Stimulated activated CD8-positive, alpha-beta memory T cell treated with anti-CD3 and anti-CD28 coated beads, Interleukin-12 subunit alpha, Interleukin-12 subunit beta, amount 100 ng/mL, for 1 hour (primary cell): Measurements from ENCODE around the gene KRTAP1-4.
"Not testable (repeated sequence)": the region's sequence is repeated elsewhere in the genome, so short reads cannot be mapped to it uniquely, and the experiment has no call there.

Experiments used
- DNase-seq: peaks from one replicate; pipeline ENCODE4 v3.0.0-alpha.2; 2020; ENCODE audit warnings: low read depth

Gene KRTAP1-4

GRCh38 chr17:41003926-41004325, 26.1 kb downstream of the KRTAP1-4 start:
- DNase-seq: no peak

GRCh38 chr17:41002814-41003213, 27.2 kb downstream of the KRTAP1-4 start:
- DNase-seq: no peak

GRCh38 chr17:41001795-41002194, 28.2 kb downstream of the KRTAP1-4 start:
- no peak for DNase-seq

GRCh38 chr17:40999563-40999962, 30.4 kb downstream of the KRTAP1-4 start, which contains the start of gene KRTAP3-2:
Gene KRTAP3-2 (minus strand): TSS chr17:40999906. CDS start chr17:40999853, 53 bp downstream.
- not testable (repeated sequence) for DNase-seq

- no peak for DNase-seq
These were observed 32.6 kb downstream of the KRTAP1-4 start for GRCh38 chr17:40997361-40997760.

- DNase-seq: no peak
These were observed 33.2 kb downstream of the KRTAP1-4 start for GRCh38 chr17:40996829-40997228.

GRCh38 chr17:40995116-40995515, 34.9 kb downstream of the KRTAP1-4 start:
- DNase-seq: no peak

- no peak for DNase-seq
These were observed 36.2 kb downstream of the KRTAP1-4 start, which contains the start of gene KRTAP3-3 for GRCh38 chr17:40993839-40994238. Gene KRTAP3-3 (minus strand): TSS chr17:40994164. CDS start chr17:40994097, 67 bp downstream.

GRCh38 chr17:40993084-40993483, 36.9 kb downstream of the KRTAP1-4 start:
- DNase-seq: no peak

- DNase-seq: no peak
These were observed 37.3 kb downstream of the KRTAP1-4 start for GRCh38 chr17:40992666-40993065.

- no peak for DNase-seq
These were observed 43.1 kb downstream of the KRTAP1-4 start for GRCh38 chr17:40986920-40987319.

- no peak for DNase-seq
These were observed 45.8 kb downstream of the KRTAP1-4 start, which contains the start of gene KRT40 for GRCh38 chr17:40984226-40984625. Gene KRT40 (minus strand): TSS chr17:40984326. CDS start chr17:40984273, 53 bp downstream.

GRCh38 chr17:40981115-40981514, 48.9 kb downstream of the KRTAP1-4 start:
- DNase-seq: no peak

- DNase-seq: no peak
These were observed 49.4 kb downstream of the KRTAP1-4 start for GRCh38 chr17:40980596-40980995.

- no peak for DNase-seq
These were observed 49.9 kb downstream of the KRTAP1-4 start for GRCh38 chr17:40980117-40980516.
